NCI-H748 (cell line): ENCODE data around the gene JADE2.

Experiments used
- DNase-seq: peaks from one replicate; lab custom pipeline; 2025; ENCODE audit not compliant: unreplicated experiment; lab: John Stamatoyannopoulos, UW

The JADE2 gene

GRCh38 chr5:134529460-134529859, 4.0 kb downstream of the JADE2 start:
- no peak for DNase-seq

DNA sequence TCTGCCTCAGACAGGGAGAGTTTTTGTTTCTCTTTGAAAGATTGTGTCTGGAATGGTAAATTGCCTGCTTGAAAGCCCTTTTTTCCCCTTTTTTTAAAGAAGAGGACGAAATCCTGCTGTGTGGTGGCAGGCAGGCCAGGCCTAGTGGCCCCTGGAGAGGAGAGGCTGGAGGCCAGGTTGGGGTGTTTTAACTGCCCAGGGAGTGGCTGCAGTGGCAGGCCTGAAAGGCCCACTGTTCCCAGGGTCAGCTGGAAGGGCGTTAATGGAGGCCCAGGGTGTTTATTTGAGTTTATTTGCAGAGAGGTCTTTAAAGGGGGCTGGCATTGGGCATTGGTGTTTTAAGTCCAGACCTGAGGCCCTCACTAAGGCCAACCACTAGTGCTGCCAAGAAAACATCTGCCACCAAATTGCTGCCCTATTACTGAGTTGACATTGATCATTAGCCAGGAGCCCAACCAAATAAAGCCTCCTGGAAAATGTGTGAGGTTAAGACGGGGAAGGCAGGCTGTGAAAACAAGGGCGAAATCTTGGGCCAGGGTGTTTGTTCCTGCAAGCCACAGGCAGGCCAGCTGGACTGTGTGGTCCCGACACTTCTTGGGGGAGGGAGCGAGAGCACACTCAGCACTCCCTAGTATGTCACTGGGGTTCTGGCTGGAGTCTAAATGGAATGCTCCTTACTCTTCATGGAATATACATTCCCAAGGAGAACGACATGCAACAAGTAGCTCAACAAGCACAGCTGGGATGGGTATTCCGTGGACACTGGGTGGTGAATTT, 5.0 kb downstream of the JADE2 start:
- no peak for DNase-seq

DNA sequence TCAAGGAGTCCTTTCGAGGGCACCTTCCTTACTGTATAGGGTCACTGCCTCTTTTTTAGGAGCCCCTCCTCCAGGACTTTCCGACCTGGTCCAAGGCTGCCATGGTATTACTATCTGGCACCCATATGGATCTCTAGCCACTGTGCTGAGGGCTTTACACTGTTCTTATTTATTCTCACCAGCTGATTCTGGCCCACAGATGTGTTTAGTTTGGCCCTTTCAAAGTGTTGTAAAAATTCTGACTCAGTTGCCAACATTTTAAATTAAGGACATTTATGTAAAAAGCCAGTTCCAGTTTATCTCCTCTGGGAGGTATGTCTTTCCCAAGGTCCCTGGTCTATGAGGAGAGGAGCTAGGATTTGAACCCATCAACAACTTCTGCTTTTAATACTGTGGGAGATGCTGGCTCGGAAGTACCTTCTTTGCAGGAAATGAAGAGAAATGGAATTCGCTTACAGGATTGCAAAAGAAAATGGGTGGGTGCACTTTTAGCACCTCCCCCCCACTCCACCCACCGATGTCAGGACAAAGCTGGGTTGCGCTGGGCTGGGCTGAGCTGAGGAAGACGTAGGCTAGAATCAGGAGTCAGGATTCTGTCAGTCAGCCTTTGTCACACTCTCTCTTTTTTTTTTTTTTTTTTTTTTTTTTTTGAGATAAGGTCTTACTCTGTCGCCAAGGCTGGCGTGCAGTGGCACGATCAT, 7.8 kb downstream of the JADE2 start:
- DNase-seq, result no peak

DNA sequence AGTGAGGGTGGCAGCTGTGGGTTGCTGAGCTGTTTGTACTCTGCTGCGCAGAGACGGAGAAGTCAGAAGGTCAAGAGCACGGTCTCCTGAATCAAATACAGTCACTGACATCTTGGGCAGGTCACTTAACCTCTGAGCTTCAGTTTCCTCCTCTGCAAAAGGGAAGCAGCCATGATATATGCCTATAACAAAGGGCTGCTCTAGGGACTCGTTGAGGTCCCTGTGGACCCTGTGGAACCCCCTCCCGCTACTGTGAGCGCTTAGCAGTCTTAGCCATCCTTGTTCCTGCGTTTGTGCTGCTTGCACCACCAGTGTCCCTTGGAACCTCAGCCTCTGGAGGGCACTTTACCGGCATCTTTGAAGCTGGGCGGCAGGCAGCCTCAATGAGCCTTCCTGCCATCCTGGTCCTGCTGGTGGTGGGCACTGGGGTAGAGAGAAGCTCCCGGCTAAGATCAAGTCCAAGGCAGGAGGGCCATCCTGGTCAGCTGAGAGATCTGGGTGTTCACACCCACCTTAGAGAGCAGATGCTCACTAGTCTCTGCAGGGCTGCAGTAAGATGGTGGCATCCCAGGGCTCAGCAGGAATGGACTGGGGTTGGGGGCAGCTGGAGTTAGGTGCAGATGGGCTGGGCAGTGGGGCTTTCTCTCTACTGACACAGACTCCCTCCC, 8.7 kb downstream of the JADE2 start:
- DNase-seq, result no peak

GRCh38 chr5:134534726-134535110, 9.2 kb downstream of the JADE2 start:
- DNase-seq, result no peak

- no peak for DNase-seq
These were observed 11.4 kb downstream of the JADE2 start for GRCh38 chr5:134536876-134537275.

DNA sequence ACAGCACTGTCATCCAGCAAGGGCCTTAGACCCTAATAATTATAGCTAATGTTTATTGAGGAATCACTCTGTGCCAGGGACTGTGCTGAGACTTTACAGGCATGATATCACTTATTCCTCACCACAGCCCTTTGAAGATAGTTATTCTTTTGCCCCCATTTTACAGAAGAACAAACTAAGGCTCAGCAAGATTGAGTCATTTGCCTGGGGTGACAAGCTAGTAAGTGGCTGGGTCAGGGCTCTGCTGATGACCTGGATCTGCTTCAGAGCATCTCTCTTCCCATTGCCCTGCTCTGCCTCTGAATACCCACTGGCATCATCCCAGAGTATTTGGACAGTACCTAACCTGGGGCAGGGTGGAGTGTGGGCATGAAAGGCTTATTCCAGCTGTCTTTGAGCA, 11.8 kb downstream of the JADE2 start:
- no peak for DNase-seq

DNA sequence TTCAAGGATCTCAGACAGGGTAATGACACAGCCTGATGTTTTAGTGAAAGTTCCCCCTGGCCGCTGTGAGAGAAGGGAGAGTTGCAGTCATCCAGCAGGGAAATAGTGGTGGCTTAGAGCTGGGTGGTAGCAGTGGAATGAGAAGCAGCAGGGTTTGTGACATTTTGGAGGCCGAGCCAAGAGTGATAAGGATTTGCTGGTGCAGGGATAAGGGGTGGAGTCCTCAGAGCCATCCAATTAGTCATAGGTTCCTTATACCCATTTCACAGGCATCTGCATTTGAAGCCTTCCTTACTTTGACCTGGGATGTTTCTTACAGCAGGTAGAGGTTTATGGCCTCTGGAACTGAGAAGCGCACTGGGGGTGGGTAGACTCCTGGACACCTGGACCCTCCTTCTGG, 12.8 kb downstream of the JADE2 start:
- no peak for DNase-seq

DNA sequence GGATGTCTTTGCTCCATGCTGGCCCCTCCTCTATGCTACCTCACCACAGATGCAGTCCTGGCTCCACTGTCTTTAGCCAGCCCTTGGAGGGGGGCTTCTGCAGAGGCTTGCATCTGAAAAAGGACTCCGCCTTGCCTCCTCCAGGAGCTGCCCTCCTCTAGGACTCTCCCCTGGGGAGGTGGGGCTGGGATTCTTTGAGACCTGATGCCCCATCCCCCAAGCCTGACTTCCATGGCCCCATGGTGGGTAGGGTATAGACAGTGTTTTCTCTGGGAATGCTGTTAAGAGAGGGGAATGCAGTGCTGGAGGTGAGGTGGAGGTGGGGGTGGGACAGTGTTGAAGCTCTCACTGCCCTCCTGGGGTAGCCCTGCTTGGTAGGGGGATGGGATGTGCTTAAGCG, 14.3 kb downstream of the JADE2 start:
- DNase-seq, result no peak

- DNase-seq, result no peak
These were observed 15.6 kb downstream of the JADE2 start for GRCh38 chr5:134540747-134541733.

- no peak for DNase-seq
These were observed 16.4 kb downstream of the JADE2 start for GRCh38 chr5:134541736-134542376.

DNA sequence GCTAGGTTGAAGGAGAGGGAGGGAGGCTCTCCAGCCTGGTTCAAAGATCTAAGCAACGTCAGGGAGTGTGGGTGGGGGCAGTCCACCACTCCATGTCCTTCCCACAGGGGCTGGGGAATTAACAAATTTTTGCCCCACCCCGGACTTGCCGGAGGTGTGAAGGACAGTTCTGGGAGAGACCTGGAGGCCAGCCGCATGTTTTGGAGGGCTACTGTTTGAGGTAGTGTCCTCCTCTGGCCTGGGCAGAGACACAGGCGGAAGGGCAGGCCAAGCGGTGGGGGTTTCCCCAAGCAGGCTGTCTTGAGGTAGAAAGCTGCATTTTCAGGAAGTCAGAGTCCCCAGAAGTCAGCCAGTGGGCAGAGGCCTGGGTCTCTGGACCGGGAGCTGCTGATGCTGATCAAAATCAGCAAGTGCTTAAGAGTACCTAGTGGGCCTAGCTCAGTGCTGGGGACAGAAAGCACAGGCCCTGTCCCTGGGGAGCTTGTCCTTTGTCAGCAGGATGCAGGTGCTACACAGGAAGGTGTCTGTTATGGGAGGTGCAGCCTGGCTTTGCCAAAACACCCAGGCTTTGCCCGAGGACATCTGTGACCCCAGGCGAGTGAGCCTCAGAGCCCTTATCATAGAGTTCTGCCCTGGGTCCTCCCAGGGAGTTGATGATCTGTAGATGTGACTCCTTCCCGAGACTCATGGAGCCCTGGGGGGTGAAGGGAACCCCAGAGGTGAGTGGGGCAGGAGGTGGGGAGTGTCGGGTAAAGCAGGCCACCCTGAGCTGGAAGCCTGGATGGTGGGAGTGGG, 18.5 kb downstream of the JADE2 start:
- DNase-seq, result no peak

GRCh38 chr5:134545070-134545868, 19.8 kb downstream of the JADE2 start:
- no peak for DNase-seq

- no peak for DNase-seq
These were observed 21.6 kb downstream of the JADE2 start for GRCh38 chr5:134547066-134547465.

GRCh38 chr5:134547579-134547978, 22.1 kb downstream of the JADE2 start:
- no peak for DNase-seq

GRCh38 chr5:134547999-134548658, 22.7 kb downstream of the JADE2 start:
- DNase-seq, result no peak

DNA sequence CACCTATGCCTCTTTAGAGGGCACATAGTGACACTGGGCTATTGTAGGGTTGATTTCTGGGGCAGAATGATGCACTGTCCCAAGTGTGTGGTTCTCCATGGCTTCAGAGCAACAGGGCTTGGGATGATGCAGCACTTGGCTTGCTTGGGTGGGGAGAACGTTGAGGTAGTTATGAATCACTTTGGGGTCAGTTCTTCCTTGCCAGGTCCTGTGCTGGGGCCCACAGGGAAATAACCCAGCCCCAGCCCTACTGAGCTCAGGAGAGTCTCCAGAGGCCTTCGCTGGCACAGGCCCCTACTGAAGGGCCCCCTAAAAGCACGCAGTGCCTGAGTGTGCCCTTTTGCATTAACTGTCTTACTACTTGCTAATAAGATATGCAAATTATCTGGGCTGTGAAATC, 24.2 kb downstream of the JADE2 start:
- DNase-seq, result no peak
